GM18907 (cell line): ENCODE measurements around the gene STMN3.
"Not testable (repeated sequence)": the region's sequence is repeated elsewhere in the genome, so short reads cannot be mapped to it uniquely, and the experiment has no call there.

ENCODE experiments used
- ATAC-seq: cut with Tn5 transposase; IDR thresholded peaks from one replicate; pipeline ENCODE4 v1.9.1; 2021; ENCODE audit warnings: mild to moderate bottlenecking, moderate library complexity; ENCODE audit not compliant: unreplicated experiment

The STMN3 gene

DNA sequence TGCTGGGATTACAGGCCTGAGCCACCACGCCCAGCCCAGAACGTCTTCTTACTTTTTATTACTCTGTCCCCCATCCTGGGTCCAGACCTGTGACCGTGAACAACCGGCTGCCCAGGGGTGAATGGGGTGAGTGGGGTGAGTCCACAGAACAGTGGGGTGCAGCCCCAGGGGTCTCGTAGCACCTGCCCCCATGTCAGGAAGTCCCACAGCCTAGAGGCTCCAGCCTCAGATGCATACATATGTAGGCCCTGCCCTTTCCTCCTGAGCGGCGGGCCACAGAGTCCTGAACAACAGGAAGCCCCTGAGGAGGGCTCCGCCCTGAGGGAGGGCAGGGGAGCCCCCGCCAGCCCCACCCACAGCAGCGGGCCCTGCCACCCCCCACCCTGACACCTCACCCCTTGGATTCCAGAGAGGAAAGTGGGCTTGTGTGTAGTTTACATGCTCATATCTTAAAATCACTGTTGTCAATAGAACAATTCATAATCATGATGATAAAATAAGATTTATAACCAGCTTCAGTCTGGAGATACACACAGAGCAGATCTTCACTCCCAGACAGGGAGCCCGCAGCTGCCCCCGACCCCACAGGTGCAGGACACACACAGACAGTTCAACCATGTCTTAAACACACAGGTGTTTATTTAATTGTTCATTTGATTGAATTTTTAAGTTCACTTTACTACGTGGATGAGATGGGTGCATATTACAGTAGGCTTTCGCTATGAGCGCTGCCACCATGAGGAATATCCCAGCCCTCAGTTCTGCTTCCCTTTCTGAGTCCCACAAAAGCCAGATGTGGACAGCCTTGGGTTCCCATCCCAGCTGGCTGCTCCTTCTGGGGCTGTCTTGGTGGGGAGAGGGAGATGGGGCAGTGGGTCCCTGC, 13.9 kb downstream of the STMN3 start:
- ATAC-seq: no peak

DNA sequence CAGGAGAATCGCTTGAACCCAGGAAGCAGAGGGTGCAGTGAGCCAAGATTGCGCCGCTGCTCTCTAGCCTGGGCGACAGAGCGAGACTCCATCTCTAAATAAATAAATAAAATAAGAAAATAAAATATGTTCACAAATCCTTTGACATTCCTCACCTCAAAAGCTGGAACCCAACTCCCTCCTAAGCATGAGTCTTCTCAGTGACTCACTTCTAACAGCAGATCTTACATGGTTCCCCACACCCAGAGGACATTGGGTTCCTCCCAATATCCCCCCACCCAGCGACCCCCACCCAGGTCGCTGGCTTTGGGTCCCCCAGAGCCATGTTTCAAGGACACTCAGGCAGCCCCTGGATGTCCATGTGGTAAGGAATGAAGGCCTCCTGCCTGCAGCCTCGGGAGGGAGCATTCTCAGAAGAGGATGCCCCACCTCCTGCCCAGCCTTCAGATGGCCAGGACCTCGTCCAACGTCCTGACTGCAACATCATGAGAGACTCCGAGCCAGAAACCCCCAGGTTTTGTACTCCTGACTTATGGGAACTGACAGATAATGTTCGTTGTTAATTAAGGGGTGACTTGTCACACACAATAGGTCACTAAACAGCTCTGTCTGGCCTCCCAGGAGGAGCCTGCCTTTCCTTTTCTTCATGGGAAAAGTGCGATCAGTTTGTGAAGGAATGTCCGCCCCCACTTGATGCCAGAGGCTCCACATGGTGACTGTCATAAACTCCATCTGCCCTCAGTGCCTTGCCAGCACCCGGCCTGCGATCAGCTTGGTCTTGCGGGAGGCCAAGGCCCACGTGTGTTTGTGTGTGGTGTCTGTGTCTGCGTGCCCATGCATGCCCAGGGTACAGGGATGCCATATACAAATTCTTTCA, 16.2 kb downstream of the STMN3 start:
- ATAC-seq: no peak

DNA sequence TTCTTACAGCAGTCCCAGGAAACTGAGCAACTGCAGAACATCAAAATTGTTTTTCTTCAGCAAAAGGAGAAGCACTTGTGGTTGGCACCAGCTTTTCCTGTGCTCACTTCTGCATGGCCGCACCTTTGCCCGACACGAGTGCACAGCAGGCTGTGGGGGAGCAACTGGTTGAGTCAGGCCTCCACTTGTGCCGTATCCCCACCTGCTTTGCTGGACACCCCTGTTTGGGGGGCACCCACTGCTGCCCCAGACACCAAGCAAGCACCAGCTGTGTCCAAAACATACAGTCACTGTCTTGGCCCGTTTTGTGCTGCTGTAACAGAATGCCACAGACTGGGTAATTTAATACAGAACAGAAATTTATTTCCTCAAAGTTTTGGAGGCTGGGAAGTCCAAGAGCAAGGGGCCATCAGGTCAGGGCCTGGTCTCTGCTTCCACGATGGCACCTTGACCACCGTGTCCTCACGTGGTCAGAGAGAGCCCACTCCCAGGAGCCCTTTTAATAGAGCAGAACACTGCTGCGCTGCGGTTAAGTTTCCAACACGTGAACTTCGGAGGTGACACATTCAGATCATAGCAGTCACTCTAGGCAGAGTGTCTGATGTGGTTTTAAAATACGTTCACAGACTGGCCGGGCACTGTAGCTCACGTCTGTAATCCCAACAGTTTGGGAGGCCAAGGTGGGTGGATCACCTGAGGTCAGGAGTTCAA, 17.6 kb downstream of the STMN3 start:
- ATAC-seq: no peak

DNA sequence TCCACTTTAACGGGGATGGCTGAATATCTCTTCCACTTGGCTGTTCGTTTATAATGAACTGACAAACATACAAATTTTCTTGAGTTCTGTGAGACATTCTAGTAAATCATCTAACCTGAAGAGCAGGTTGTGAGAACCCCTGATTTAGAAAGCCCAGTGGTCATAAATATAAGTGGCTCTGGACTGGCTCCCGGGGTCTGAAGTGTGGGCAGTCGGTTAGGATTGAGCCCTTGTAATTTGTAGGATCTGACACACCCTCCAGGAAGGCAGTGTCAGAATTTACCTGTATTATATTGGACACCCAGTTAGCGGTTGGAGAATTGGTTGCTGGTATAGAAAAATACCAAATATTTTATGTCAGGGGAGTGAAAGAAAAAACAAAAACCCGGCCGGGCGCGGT, 19.5 kb downstream of the STMN3 start:
- ATAC-seq: no peak

DNA sequence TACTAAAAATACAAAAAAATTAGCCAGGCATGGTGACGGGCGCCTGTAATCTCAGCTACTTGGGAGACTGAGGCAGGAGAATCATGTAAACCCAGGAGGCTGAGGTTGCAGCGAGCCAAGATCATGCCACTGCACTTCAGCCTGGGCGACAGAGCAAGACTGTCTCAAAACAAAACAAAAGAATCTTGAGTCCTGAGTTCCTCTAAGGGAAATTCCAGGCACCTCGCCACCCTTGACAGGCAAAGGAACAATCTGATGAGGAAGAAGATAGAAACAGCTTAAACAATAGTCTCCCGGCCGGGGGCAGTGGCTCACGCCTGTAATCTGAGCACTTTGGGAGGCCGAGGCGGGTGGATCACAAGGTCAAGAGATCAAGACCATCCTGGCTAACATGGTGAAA, 21.8 kb downstream of the STMN3 start:
- ATAC-seq: not testable (repeated sequence)

DNA sequence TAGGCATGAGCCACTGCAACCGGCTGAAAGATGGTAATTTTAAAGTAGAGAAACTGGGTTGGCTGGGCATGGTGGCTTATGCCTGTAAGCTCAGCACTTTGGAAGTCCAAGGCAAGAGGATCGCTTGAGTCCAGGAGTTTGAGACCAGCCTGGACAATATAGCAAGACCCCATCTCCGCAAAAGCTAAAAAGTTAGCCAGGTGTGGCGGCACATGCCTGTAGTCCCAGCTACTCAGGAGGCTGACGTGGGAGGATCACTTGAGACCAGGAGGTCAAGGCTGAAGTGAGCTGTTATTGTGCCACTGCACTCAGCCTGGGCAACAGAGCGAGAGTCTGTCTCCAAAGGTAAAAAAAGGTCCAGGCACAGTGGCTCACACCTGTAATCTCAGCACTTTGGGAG, 22.3 kb downstream of the STMN3 start:
- ATAC-seq: not testable (repeated sequence)

DNA sequence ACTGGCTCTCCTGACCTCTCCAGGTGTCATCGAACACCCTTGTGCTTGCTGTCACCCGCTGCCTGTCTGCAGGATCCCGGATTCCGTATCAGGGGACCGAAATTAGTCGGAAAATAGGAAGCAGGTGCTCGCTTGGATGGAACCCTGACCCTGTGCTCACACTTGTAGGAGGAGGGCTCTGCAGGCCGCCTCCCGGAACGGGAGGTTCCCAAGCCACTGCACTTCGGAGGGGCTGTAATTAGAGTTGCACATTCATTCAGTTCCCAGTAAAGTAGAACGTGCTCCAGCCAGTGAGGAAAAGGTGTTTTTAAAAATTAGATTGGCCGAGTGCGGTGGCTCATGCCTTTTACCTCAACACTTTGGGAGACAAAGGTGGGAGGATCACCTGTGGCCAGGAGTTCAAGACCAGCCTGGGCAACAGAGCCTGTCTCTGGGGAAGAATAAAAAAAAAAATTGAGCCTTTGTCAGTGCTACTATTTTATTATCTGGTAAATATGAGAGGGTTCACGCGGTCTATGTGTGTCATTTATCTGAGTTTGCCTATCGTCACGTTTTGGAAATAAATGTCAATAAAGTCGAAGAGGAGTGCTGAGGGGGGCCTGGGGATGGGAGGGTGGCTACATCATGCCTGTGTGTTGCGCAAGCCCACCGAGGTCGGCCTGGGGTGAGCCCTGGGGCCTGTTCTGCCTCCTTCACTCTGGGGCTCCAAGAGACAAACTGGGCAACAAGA, 24.8 kb downstream of the STMN3 start:
- no peak for ATAC-seq

DNA sequence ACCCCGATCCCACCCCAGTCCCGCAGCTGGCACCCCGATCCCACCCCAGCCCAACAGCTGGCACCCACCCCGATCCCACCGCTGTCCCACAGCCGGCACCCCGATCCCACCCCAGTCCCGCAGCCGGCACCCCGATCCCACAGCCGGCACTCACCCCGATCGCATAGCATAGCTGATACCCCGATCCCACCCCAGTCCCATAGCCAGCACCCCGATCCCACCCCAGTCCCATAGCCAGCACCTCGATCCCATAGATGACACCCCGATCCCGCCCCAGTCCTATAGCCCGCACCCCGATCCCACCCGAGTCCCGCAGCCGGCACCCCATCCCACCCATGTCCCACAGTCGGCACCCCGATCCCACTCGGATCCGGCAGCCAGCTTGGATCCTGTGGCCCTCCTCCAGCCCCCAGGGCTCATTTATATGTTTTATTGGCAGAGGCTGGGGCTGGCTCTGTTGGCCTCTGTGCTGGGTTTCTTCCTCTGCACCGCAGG, 25.4 kb downstream of the STMN3 start:
- ATAC-seq: no peak

DNA sequence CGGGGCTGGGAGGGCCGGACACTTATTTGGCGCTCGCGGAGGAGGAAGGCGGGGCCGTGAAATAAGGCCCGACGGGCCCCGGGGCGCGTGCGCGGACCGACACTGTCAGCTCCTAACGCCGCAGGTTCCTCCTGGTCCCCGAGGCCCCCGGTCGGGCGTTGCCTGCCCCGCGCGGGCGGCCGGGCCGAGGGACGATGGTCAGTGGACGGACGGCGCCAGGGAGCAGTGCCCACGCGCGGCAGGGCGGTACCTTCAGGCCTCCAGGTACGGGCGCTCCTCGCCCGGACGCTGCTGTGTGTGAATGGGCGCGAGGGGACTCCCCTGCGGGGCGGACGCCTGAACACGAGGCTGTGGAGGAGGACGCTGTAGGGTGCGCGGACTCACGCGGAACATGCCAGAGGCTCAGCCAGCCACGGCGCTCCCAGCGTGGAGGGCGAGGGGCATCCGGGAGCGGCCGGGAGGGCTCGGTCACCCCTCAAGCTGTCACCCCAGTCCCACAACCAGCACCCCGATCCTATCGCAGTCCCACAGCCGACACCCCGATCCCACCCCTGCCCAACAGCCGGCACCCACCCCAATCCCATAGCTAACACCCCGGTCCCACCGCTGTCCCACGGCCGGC, 26.0 kb downstream of the STMN3 start:
- ATAC-seq: peak; percentile 87

DNA sequence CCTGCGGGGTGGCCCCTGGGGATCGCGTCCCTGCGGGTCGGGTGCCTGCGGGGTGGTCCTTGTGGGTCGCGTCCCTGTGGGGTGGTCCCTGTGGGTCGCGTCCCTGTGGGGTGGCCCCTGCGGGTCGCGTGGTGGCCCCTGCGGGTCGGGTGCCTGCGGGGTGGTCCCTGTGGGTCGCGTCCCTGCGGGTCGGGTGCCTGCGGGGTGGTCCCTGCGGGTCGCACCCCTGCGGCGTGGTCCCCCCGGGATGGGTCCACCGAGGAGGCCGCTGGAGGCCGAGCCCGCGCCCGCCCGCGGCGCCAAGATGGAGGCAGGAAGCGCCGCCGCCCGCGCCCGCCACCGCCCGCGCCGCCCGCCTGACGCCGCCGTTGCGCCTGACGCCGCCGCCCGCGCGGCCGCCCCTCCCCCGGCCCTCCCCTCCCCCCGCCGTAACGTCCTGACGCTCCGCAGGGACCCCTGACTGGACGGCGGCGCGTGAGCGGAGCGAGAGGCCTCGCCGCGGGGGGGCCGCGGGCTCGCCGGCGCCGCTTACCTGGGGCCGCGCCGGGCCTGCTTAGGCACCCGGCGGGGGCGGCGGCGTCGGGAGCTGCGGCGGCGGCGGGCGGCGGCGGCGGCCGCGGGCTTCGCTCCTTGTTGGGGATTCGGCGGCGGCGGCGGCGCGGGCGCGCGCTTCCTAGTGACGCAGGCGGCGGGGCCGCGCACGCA, 26.6 kb downstream of the STMN3 start, which contains the start of gene GMEB2:
TSS of gene GMEB2 (minus strand) at position 678 of the 705 bp plus-strand sequence. CDS start 7,704 bp downstream, outside the sequence.
- ATAC-seq: peak; percentile 45

DNA sequence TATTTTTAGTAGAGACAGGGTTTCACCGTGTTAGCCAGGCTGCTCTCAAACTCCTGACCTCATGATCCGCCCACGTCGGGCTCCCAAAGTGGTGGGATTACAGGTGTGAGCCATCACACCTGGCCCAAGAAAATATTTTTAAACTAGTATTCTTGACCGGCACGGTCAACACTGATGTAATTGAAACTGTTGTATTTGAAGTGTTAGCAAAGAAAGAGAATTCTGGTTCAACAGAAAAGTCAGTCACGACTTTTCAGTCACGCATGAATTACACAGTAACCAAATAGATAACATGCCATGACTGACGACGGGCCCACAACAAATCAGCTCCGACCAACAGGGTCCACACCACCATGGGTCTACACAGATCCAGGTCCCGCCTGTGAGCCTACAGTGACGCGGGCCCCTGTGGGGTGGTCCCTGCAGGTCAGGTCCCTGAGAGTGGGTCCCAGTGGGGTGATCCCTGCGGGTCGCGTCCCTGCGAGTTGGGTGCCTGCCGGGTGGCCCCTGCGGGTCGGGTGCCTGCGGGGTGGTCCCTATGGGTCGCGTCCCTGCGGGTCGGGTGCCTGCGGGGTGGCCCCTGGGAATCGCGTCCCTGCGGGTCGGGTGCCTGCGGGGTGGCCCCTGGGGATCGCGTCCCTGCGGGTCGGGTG, 27.3 kb downstream of the STMN3 start:
- no peak for ATAC-seq

DNA sequence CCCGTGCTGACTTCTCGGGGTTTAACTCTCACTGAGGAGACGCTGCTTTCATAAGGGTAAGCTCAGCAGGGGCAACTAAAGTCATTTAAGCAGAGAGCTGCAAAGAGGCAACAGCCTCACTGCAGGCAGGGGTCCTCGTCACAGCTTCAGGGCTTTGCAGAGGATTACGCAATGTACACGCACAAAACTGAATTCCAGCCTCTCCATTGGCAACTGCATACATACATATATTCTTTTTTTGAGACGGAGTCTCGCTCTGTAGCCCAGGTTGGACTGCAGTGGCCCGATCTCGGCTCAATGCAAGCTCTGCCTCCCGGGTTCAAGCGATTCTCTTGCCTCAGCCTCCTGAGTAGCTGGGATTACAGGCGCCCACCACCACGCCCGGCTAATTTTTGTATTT, 28.7 kb downstream of the STMN3 start:
- ATAC-seq: no peak

DNA sequence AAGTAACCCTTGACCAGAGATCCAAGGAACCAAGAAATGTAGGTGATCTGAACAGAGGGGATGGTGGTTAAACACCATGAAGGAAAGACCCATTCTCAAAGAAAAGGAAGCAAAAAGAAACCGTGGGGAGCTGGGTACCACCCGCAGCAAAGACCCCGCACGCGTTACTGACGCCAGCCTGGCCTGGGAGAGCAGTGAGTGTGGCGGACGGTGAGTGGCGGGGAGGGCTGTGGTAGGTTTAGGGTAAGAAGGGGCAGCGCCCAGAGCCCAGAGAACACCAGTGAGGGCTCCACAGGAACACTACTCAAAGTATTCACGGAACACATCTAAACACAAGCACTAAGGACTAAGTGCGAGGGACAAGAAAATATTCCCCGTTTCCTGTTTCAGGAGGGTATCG, 30.5 kb downstream of the STMN3 start:
- no peak for ATAC-seq

DNA sequence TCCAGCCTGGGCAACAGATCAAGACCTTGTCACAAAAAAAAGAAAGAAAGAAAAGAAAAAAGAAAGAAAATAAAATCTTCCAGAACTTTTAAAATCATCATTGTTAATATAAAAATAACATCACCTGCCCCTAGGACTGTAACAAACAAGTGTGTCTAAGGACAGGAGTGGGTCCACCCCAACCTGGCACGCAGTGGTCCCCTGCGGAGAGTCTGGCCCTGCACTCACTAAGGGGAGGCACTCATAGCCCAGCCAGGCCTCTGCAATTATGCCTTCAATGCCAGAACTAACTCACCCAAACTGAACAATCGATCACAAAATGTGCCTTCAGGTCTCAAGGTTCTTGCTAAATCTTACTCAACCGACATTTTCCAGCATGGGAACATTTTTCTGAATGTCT, 31.1 kb downstream of the STMN3 start:
- ATAC-seq: no peak

DNA sequence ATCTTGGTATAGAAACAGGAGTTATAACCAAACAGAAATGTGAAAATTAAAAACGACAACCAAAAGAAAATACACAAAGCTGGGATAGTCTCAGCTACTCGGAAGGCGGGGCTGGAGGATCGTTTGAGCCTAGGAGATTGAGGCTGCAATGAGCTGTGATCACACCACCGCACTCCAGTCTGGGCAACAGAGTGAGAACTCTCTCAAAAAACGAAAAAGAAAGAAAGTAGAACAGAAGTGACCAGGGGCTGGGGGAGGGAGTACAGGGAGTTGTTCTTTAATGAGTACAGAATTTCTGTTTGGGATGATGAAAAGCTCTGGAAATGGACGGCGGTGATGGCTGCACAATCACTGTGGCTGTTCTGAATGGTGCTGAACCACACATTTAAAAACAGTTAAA, 32.2 kb downstream of the STMN3 start:
- ATAC-seq: no peak

DNA sequence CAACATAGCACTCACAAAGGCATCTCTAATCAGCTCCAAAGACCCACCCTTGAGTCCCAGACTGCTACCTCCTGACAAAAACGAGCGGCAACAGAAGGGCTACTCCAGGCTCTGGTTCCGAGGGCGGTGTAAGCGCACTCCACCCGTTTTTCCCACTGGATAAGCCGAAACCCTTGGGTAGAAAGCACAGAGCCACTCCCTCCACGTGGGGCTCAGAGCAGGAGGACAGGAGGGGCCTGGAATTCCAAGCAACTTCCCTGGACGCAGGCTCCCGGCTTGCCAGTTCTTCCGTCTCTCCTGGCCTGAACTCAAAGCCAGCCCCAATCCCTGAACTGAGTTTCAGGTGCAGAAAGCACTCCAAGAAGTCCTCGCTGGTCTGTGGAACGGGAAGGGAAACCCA, 33.7 kb downstream of the STMN3 start:
- no peak for ATAC-seq

DNA sequence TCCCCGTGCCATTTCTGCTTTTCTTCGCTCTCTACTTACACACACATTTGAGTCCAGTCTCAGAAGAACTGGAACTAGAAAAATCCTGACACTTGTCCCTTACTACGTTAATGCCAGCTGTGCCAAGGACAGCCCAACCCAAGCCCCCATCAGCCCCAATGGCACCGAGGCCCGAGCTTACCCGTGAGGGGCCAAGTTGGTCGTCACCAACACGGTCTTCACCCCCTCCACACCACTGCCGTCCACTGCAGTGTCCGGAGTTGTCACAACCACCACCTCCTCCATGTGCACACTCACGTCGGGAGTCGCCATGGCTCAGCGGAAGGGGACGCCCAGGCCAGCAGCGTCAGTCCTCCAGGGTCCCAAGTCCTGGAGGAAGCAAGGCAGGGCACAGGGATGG, 34.1 kb downstream of the STMN3 start:
- no peak for ATAC-seq

DNA sequence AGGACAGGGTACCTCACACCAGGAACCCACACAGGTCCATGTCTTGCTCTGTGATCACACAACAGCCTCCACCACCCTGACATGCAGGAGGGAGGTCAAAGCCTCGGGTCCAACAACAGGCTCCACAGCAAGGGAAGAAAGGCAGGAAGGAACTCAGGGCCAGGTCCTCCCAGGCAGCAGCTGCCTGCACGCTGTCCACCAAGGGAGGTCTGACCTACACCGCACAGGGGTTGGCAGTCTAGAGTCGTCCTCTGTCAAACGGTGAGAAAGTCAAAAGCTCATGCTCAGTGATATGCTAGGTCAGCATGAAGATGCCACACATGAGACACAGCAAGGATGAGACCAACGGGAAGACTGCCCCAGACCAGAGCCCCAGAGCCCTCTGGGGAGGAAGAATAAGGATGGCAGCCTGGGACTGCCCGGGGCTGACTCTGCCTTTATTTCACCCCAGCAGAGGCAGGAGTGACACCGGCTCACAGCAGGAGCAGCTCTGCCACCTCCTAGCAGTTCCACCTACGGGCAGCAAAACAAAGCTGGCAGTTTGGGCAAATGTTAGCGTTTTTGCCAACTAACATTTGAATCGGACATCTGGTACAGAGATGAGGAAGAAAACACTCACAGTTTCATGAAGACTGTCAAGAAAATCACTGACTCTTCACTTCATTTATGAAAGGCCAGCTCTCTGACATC, 34.8 kb downstream of the STMN3 start:
- no peak for ATAC-seq
